ENCODE results near the gene IFNAR1. TPM values are rescaled to one million over a fixed set of nuclear protein-coding genes. Genes with fewer than 3 reads are reported as not detected.
A peak's percentile ranks its signal among the peaks of the same experiment; 100 is the strongest.
"Not testable (repeated sequence)": the region's sequence is repeated elsewhere in the genome, so short reads cannot be mapped to it uniquely, and the experiment has no call there.

The IFNAR1 gene
- total and polyA plus RNA-seq, 2 donors (not counting 1 experiment from before 2014, with no cell fraction given), result 14.8 to 55.7 TPM

DNA sequence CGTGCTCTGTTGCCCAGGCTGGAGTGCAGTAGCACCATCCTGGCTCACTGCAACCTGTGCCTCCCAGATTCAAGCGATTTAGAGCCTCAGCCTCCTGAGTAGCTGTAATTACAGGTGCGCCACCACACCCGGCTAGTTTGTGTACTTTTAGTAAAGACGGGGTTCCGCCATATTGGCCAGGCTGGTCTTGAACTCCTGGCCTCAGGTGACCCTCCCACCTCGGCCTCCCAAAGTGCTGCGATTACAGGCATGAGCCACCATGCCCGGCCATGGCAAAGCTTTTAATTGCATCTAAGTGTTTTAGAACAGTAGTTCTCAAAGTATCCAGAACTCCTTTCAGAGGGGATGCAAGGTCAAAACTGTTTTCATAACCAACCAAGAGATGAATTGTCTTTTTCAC, 53.3 kb downstream of the IFNAR1 start:
- Histone ChIP-seq H3K4me2 (replicated peaks; ENCODE audit: low read depth, low read length, poor library complexity, severe bottlenecking) (no peak overlapping the region), H3K4me3 (ENCODE audit: control extremely low read depth in 1 of 5, extremely low read depth in 1 of 5, insufficient read depth in 1 of 5, low read depth in 2 of 5, low read length in 4 of 5) (no peak overlapping the region), H4K20me1 (ENCODE audit: control insufficient read depth, insufficient read depth, low read length, poor library complexity, severe bottlenecking) (no peaks in the 10 kb centered on the region), H3K27ac (ENCODE audit: low read length in 2 of 2) (no peak overlapping the region), H3K9me3 (ENCODE audit: control extremely low read depth in 1 of 3, control insufficient read depth in 2 of 3, insufficient read depth in 1 of 3, low read length in 2 of 3) (no peaks in the 10 kb centered on the region), H3K27me3 (replicated peaks in 1 of 4; ENCODE audit: control extremely low read depth in 1 of 4, control insufficient read depth in 3 of 4, insufficient read depth in 4 of 4, low read length in 3 of 4) (no peaks in the 10 kb centered on the region), H3K79me2 (ENCODE audit: control insufficient read depth, insufficient read depth, low read length) (peaks cover 6% of the 10 kb centered on the region), H3K4me1 (ENCODE audit: control insufficient read depth in 2 of 2, insufficient read depth in 2 of 2, low read length in 2 of 2) (peaks cover 85 to 91% of the 10 kb centered on the region in 2 donors), H3K9ac (ENCODE audit: low read length) (no peak overlapping the region), H2AFZ (ENCODE audit: insufficient read depth, low read depth, low read length, poor library complexity, severe bottlenecking) (no peak overlapping the region), H3K36me3 (replicated peaks in 1 of 2; ENCODE audit: control extremely low read depth in 1 of 2, control insufficient read depth in 1 of 2, extremely low read depth in 1 of 2, insufficient read depth in 2 of 2, low read length in 1 of 2) (no peaks in the 10 kb centered on the region)
- ATAC-seq (ENCODE audit: low read depth), result no peak
- peaks cover 81% of the 10 kb centered on the region for H3K4me1 Mint-ChIP-seq
- CTCF ChIA-PET, result interaction anchor here (1.4 to 8.6 kb wide), 9 partner anchors 10 to 181 kb away, joined by 3 to 93 read pairs (median 6); partner anchors contain the start of gene IFNGR2
- no peak overlapping the region for H3K4me3 Mint-ChIP-seq
- H3K27me3 Mint-ChIP-seq, result no peaks in the 10 kb centered on the region
- intact Hi-C loops (cut with micrococcal nuclease), result no loop called here
- H3K9me3 Mint-ChIP-seq (ENCODE audit: insufficient read depth), result no peaks in the 10 kb centered on the region
- H3K27ac Mint-ChIP-seq, result no peak overlapping the region
- no peak for DNase-seq
- WGBS (ENCODE audit: insufficient coverage), result 96% methylated on average over 8 of the region's 9 CpGs
- TF ChIP-seq CTCF (IDR thresholded peaks at IDR 0.05), result no peak
- no peak for TF ChIP-seq EZH2 (IDR thresholded peaks at IDR 0.05; ENCODE audit: borderline replicate concordance, insufficient read depth, low read depth, low read length, poor library complexity, severe bottlenecking)
- POLR2A ChIA-PET, result interaction anchor here (0.6 to 1.2 kb wide), 2 partner anchors 25 to 1666 kb away, joined by 4 to 5 read pairs; partner anchors contain the start of gene IFNGR2

GRCh38 chr21:33379934-33380333, 55.2 kb downstream of the IFNAR1 start:
- H3K4me1 ChIP-seq (ENCODE audit: control insufficient read depth in 2 of 2, insufficient read depth in 2 of 2, low read length in 2 of 2), result peaks cover 80 to 91% of the 10 kb centered on the region in 2 donors
- H3K4me2 ChIP-seq (replicated peaks; ENCODE audit: low read depth, low read length, poor library complexity, severe bottlenecking), result peak overlapping the region; percentile 83
- ChIA-PET CTCF (interaction anchor here (0.8 to 8.6 kb wide), 13 partner anchors 16 to 183 kb away, joined by 3 to 93 read pairs (median 3); no protein-coding TSS in a partner anchor), POLR2A (interaction anchor here (0.7 to 5.0 kb wide), 7 partner anchors 9 to 55 kb away, joined by 4 to 36 read pairs (median 10); partner anchors contain the start of gene IFNAR1)
- H3K27me3 Mint-ChIP-seq; ATAC-seq (ENCODE audit: low read depth); H3K4me3 ChIP-seq (ENCODE audit: control extremely low read depth in 1 of 5, extremely low read depth in 1 of 5, insufficient read depth in 1 of 5, low read depth in 2 of 5, low read length in 4 of 5); H4K20me1 ChIP-seq (ENCODE audit: control insufficient read depth, insufficient read depth, low read length, poor library complexity, severe bottlenecking); H3K9me3 ChIP-seq (ENCODE audit: control extremely low read depth in 1 of 3, control insufficient read depth in 2 of 3, insufficient read depth in 1 of 3, low read length in 2 of 3); H3K36me3 ChIP-seq (replicated peaks in 1 of 2; ENCODE audit: control extremely low read depth in 1 of 2, control insufficient read depth in 1 of 2, extremely low read depth in 1 of 2, insufficient read depth in 2 of 2, low read length in 1 of 2); H3K27me3 ChIP-seq (replicated peaks in 1 of 4; ENCODE audit: control extremely low read depth in 1 of 4, control insufficient read depth in 3 of 4, insufficient read depth in 4 of 4, low read length in 3 of 4); H3K9me3 Mint-ChIP-seq (ENCODE audit: insufficient read depth); H3K79me2 ChIP-seq (ENCODE audit: control insufficient read depth, insufficient read depth, low read length); intact Hi-C loops (cut with micrococcal nuclease): not testable (repeated sequence)
- peak overlapping the region; percentile 95 for H3K27ac Mint-ChIP-seq
- 29% methylated on average over 1 of the region's 1 CpG for WGBS (ENCODE audit: insufficient coverage)
- peak; percentile 56 for DNase-seq
- peak overlapping the region; percentile 85 for H3K4me3 Mint-ChIP-seq
- H3K4me1 Mint-ChIP-seq, result peaks cover 82% of the 10 kb centered on the region
- H3K27ac ChIP-seq (ENCODE audit: low read length in 2 of 2), result peak overlapping the region; percentile 96
- H2AFZ ChIP-seq (ENCODE audit: insufficient read depth, low read depth, low read length, poor library complexity, severe bottlenecking), result peak overlapping the region; percentile 41
- H3K9ac ChIP-seq (ENCODE audit: low read length), result peak overlapping the region; percentile 16
